ENCODE data around the gene AGPAT3. TPM values are rescaled to one million over a fixed set of nuclear protein-coding genes. Genes with fewer than 3 reads are reported as not detected.

Gene AGPAT3
- total RNA-seq, 4 donors from 2014 or later: 32.1 to 58.8 (median 48.7) TPM

DNA sequence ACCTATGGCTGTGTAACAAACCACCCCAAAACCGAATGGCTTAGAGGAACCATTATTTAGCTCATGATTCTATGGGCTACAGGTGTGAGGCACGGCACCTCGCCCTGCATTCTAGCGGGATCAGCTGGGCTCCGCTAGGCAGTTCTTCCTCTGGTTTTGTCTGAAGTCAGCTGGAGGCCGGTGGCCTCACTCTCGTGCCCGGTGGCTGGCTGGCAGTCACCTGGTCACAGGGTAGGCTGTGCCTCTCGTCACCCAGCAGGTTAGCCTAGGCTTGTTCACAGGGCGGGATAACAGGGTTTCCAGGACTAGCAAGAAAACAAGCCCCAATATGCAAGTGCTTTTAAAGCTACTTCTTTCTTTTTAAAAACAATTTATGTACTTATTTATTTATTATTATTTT lies 16.3 kb upstream of the AGPAT3 start:
- intact Hi-C loops (cut with DNase I; ENCODE audit: low total_unique reads): no loop called here
- no peak for TF ChIP-seq POLR2A (IDR thresholded peaks at IDR 0.05)
- TF ChIP-seq, protein P1, sequence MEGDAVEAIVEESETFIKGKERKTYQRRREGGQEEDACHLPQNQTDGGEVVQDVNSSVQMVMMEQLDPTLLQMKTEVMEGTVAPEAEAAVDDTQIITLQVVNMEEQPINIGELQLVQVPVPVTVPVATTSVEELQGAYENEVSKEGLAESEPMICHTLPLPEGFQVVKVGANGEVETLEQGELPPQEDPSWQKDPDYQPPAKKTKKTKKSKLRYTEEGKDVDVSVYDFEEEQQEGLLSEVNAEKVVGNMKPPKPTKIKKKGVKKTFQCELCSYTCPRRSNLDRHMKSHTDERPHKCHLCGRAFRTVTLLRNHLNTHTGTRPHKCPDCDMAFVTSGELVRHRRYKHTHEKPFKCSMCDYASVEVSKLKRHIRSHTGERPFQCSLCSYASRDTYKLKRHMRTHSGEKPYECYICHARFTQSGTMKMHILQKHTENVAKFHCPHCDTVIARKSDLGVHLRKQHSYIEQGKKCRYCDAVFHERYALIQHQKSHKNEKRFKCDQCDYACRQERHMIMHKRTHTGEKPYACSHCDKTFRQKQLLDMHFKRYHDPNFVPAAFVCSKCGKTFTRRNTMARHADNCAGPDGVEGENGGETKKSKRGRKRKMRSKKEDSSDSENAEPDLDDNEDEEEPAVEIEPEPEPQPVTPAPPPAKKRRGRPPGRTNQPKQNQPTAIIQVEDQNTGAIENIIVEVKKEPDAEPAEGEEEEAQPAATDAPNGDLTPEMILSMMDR (IDR thresholded peaks at IDR 0.05): no peak
- no peak overlapping the region for H3K4me3 ChIP-seq (ENCODE audit: low read depth, poor library complexity, severe bottlenecking)
- no peak for DNase-seq (ENCODE audit: low spot score in 2 of 2)
- WGBS, 2 donors: 88 to 91% methylated on average over 10 of the region's 10 CpGs

- no peak for DNase-seq (ENCODE audit: low spot score in 2 of 2)
- H3K4me3 ChIP-seq (ENCODE audit: low read depth, poor library complexity, severe bottlenecking): no peak overlapping the region
- 46 to 63% methylated on average over 13 of the region's 13 CpGs for WGBS, 2 donors
- intact Hi-C loops (cut with DNase I; ENCODE audit: low total_unique reads): no loop called here
- TF ChIP-seq POLR2A (IDR thresholded peaks at IDR 0.05): no peak
- TF ChIP-seq, protein P1 (IDR thresholded peaks at IDR 0.05): no peak
Measured at GRCh38 chr21:43849532-43850299, 15.3 kb upstream of the AGPAT3 start.

DNA sequence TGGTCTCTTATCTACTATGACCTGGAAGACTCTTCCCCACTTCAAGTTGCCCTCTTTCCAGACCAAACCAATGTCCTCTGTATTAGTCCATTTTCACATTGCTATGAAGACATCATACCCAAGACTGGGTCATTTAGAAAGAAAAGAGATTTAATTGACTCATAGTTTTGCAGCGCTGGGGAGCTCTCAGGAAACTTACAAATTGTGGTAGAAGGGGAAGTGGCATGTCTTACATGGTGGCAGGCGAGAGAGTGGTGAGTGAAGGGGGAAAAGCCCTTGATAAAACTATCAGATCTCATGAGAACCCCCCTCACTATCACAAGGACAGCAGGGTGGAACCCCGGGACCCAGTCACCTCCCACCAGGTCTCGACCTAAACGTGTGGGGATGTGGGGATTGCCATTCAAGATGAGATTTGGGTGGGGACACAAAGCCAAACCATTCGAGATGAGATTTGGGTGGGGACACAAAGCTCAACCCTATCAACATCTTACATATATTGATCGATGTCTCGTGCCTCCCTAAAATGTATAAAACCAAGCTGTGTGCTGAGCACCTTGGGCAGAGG lies 14.2 kb upstream of the AGPAT3 start:
- no peak for TF ChIP-seq POLR2A (IDR thresholded peaks at IDR 0.05)
- no peak overlapping the region for H3K4me3 ChIP-seq (ENCODE audit: low read depth, poor library complexity, severe bottlenecking)
- intact Hi-C loops (cut with DNase I; ENCODE audit: low total_unique reads): no loop called here
- 79 to 89% methylated on average over 8 of the region's 8 CpGs for WGBS, 2 donors
- no peak for DNase-seq (ENCODE audit: low spot score in 2 of 2)

- WGBS, 2 donors: 66 to 69% methylated on average over 12 of the region's 12 CpGs
- no peak overlapping the region for H3K4me3 ChIP-seq (ENCODE audit: low read depth, poor library complexity, severe bottlenecking)
- intact Hi-C loops (cut with DNase I; ENCODE audit: low total_unique reads): no loop called here
- DNase-seq (ENCODE audit: low spot score in 2 of 2): no peak
- no peak for TF ChIP-seq POLR2A (IDR thresholded peaks at IDR 0.05)
- TF ChIP-seq, protein P1 (IDR thresholded peaks at IDR 0.05): no peak
Measured at GRCh38 chr21:43851593-43851992, 13.4 kb upstream of the AGPAT3 start.

- no peak for DNase-seq (ENCODE audit: low spot score in 2 of 2)
- intact Hi-C loops (cut with DNase I; ENCODE audit: low total_unique reads): no loop called here
- no peak overlapping the region for H3K4me3 ChIP-seq (ENCODE audit: low read depth, poor library complexity, severe bottlenecking)
- WGBS, 2 donors: 85 to 86% methylated on average over 34 of the region's 34 CpGs
- TF ChIP-seq, protein P1 (IDR thresholded peaks at IDR 0.05): no peak
- no peak for TF ChIP-seq POLR2A (IDR thresholded peaks at IDR 0.05)
Measured at GRCh38 chr21:43853851-43854772, 10.9 kb upstream of the AGPAT3 start.
